GDM1 (cell line): ENCODE measurements around the gene FNDC1.

Source experiments
- DNase-seq: peaks from one replicate; lab custom pipeline; 2025; lab: John Stamatoyannopoulos, UW

FNDC1 gene

DNA sequence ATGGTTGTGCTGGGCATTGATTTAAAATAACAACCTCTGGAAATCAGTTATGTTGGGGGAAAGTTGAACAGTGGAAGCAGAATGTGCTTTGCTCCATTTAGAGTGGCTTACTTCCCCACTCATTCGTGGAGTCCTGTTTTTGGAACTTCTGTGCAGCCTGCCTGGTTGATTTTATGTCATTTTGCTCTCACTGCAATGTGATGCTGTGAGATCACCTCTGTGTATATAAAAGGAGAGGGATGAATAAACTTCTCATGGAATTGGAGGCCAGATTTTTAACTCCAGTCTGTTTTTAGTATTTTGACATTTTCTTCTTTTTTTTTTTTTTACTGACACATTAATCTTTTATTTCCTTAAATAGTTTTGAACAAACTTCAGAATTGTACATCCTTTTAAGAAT lies 139.0 kb downstream of the FNDC1 start:
- no peak for DNase-seq

DNA sequence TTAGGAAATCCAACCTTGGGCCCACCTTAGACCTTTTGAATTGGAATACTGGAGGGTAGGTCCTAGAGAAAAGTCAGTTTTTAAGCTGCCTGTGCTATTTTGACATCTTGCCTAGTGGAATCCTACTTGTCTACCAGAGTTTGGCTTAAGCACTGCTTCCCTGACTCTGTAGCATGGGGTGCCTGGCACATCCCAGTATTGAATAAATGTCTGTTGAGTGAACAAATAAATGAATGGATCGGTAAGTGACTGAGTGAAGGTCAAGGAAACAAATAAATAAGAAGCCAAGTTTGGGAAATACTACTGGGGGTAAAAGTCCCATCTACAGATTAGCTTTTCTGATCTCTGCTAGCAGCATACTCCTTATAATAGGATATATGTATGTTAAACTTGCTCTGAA lies 140.5 kb downstream of the FNDC1 start:
- DNase-seq: no peak

DNA sequence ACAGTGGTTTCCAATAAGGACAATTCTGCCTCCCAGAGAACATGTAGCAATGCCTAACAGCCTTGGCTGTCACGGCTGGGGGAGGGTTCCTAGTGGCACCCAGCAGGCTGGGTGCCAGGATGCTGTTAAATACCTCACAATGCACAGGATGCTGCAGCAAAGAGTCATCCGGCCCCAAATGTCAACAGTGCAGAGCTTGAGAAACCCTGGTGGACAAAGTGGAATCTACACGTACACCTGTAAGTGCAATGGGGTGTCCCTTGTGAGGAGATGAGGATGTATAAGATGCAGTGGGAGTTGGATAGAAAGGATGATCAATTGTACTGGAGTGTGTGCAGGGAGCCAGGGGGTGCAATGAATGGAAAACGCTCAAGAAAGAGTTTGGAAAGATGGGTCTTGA lies 142.4 kb downstream of the FNDC1 start:
- no peak for DNase-seq

DNA sequence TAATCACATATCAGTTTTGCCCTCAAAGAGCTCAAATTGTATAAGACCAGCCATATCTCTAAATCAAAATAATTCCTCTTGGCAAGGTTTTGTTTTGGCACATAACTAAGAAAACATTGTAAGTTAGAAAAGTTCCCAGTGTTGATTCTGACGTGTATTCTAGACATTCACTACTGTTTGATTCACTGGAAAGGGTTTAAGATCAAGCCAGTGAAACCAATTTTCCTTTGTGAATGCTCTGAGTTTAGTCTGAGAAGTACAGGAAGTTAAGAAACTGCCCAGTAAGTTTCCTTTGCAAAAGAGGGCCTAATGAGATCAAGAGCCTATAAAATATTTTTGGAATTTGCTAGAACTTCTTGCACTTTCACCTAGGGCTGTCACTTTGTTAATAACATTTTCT lies 143.0 kb downstream of the FNDC1 start:
- DNase-seq: no peak

DNA sequence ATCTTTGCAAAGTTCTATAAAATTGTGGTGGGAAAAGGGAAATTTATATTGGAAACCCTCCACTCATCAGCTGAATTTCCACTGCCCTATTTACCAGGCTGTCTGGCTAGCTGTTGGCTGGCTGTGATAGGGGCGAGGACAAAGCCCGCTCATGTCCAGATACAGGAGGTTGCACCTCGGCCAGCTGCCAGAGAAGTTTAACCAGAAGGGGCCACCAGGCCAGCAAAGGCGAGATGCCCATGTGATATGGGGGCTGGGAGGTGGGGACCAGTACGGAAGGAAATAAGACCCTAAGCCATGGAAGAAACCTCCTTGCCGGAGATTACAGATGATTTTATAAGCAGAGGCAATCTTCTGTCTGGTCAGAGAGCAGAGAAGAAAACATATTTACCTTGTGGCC lies 143.8 kb downstream of the FNDC1 start:
- no peak for DNase-seq

DNA sequence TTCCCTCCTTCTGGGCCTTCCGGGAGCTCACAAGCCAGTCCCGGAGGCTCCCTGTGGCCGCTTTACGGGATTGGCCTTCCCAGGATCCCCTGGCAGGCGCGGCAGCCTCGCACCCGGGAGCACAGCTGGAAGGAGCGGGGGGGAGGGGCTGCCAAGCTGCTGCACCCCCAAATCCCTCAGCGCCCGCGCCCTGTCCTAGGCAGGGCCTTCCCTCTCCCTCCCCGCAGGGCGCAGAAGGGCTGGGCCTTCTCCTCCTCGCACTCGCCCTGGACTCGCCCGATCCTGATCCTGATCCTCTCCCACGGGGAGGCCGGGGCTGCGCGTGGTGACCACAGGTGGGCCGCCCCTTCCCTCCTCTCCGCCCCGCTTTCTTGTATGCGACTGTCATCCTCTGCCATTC lies 146.4 kb downstream of the FNDC1 start:
- no peak for DNase-seq

DNA sequence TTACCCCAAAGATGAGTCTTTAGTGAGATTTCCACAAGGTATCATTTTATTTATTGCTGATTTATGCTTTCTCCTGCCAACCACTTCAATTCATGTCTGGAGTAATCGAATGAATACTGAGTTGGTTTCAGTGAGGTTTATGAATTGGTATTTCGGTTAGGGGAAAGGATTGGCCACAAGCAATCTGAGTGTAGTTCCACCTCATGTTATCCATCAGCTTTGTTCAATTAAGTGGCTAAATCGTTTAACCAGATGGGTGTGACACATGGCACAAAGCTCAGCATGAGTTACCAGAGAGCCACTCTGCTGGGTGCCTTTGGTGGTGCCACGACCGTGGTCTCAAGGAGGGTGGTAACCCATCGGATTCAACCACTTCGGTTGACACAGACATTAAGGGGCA lies 148.2 kb downstream of the FNDC1 start:
- no peak for DNase-seq

DNA sequence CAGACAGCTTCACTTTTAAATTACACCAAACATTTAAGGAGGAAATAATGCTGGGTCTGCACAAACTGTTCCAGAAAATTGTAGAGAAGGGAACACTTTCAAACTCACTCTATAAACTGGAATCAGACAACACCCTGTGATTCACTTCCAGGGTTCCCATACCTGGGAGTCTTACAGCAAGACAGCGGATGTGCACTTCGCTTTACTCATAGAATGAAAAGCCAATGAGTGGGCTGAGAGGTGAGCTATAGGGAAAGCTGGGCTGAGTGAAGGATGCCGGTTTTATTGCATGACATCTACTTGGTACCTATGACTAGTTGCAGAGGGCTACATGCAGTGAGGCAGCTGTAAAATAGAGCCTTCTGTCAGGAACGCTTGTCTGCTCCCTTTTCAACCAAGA lies 152.1 kb downstream of the FNDC1 start:
- no peak for DNase-seq
